ENCODE measurements around the gene AANAT.

DNA sequence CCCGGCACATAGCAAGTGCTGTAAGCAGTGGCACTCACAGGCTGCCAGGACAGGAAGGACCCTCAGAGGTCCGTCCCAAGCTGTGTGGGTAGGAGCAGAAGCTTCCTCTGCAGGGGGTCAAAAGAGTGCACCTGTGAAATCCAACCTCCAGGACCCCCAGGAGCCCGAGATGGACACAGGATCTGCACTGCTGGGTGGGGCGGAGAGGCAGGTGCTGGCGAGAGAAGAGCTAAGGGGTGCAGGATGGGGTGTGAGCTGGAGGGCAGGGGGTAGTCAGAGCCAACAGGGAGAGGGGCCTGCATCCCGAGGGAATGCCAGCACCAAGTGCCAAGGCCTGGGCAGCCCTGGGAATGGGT, 650 bp upstream of the AANAT start:
- no peak for TF ChIP-seq CTCF (IDR thresholded peaks at IDR 0.05)
- TF ChIP-seq POLR2A (IDR thresholded peaks at IDR 0.05): no peak

Data from uterus (tissue), 2 donors.